ENCODE data around the gene CWC27. TPM values are rescaled to one million over a fixed set of nuclear protein-coding genes. Genes with fewer than 3 reads are reported as not detected.
A peak's percentile ranks its signal among the peaks of the same experiment; 100 is the strongest.

The CWC27 gene
- total and polyA plus RNA-seq, 10 donors: 11.1 to 22.1 (median 15.9) TPM

DNA sequence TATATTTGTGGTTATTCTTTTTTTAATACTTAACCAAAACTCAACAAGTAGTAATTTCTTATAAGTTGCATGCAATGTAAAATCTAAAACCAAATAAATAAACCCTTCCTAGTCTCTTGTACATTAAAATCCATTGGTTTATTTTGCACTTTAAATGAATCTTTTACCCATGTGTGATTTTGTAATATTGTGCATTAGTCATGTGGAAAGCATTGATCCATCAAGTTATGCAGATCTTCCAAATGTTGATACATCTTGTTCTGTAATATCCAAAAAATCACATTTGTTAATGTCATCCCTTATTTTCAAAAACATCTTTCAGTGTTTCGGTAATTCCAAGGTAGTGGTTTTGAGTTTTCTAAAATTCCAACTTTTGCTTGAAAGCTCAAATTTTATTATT lies 63.3 kb downstream of the CWC27 start:
- TF ChIP-seq POLR2A (IDR thresholded peaks at IDR 0.05) (no peak), POLR2AphosphoS5 (IDR thresholded peaks at IDR 0.05) (no peak)
- TF ChIP-seq, protein P1, sequence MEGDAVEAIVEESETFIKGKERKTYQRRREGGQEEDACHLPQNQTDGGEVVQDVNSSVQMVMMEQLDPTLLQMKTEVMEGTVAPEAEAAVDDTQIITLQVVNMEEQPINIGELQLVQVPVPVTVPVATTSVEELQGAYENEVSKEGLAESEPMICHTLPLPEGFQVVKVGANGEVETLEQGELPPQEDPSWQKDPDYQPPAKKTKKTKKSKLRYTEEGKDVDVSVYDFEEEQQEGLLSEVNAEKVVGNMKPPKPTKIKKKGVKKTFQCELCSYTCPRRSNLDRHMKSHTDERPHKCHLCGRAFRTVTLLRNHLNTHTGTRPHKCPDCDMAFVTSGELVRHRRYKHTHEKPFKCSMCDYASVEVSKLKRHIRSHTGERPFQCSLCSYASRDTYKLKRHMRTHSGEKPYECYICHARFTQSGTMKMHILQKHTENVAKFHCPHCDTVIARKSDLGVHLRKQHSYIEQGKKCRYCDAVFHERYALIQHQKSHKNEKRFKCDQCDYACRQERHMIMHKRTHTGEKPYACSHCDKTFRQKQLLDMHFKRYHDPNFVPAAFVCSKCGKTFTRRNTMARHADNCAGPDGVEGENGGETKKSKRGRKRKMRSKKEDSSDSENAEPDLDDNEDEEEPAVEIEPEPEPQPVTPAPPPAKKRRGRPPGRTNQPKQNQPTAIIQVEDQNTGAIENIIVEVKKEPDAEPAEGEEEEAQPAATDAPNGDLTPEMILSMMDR (IDR thresholded peaks at IDR 0.05 in 8 of 11, conservative IDR thresholded peaks at IDR 0.05 in 3 of 11): no peak
- Histone ChIP-seq H3K4me1 (peaks cover 0 to 8% (median 4%) of the 10 kb centered on the region in 6 donors), H3K27me3 (replicated peaks in 1 of 7) (no peaks in the 10 kb centered on the region), H3K36me3 (peaks cover 0 to 8% (median 0%) of the 10 kb centered on the region in 6 donors), H3K9me3 (peaks cover 0 to 8% (median 0%) of the 10 kb centered on the region in 8 donors), H3K27ac (no peak overlapping the region), H3K4me3 (no peak overlapping the region)
- no peak for DNase-seq
- 97 to 100% (median 98%) methylated on average over 1 of the region's 1 CpG for WGBS, 5 donors
- intact Hi-C loops (cut with DNase I; ENCODE audit: low total_unique reads): no loop called here

DNA sequence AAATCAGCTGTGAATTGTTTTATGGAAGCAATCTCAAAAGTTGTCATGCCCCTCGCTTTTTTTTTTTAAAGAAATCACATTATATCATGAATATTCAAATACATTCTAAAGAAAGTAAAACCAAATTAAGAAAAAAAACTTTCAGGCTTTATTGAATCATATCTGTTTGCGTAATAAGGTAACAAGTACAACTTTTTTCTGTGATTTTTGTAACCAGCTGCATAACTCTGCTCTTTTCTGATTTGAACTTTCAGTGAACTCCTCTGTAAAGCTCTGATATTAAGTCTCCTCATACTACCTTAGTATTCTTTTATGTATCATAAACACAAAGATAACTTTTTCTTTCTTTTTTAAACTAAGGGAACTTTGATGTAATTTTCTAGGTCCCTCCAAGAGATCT lies 65.3 kb downstream of the CWC27 start:
- intact Hi-C loops (cut with DNase I; ENCODE audit: low total_unique reads): no loop called here
- Histone ChIP-seq H3K27me3 (replicated peaks in 1 of 7) (no peaks in the 10 kb centered on the region), H3K4me3 (no peak overlapping the region), H3K4me1 (peaks cover 0 to 8% (median 4%) of the 10 kb centered on the region in 6 donors), H3K9me3 (peaks cover 0 to 8% (median 0%) of the 10 kb centered on the region in 8 donors), H3K27ac (peak overlapping the region in 7 of 8 donors; percentile 17 to 74 (median 56)), H3K36me3 (peaks cover 0 to 6% (median 0%) of the 10 kb centered on the region in 6 donors)
- DNase-seq: no peak
- 65 to 95% (median 90%) methylated on average over 2 of the region's 2 CpGs for WGBS, 5 donors
- TF ChIP-seq POLR2AphosphoS5 (IDR thresholded peaks at IDR 0.05): no peak
- TF ChIP-seq POLR2A (IDR thresholded peaks at IDR 0.05): no peak
- TF ChIP-seq, protein P1 (IDR thresholded peaks at IDR 0.05 in 8 of 11, conservative IDR thresholded peaks at IDR 0.05 in 3 of 11): no peak

DNA sequence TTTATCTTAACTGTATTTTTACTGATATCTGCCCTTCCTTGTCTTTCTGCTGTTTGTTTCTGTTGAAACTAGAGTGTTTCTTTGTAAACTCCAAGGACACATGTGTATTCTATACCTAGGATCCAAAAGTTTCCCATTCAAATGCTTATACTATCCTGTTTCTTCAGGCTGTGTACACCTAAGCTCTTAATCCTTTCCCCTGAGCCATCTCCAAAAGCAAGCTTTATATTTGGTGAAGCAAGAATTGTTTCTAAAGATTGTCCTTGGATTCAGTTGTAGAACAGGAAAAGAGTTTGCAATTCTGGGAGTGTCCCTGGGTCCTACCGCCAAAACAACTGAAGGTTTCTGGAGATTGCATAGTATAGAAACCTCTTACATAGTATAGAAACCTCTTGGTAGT lies 65.9 kb downstream of the CWC27 start:
- TF ChIP-seq, protein P1 (IDR thresholded peaks at IDR 0.05 in 8 of 11, conservative IDR thresholded peaks at IDR 0.05 in 3 of 11): no peak
- TF ChIP-seq POLR2A (IDR thresholded peaks at IDR 0.05) (no peak), POLR2AphosphoS5 (IDR thresholded peaks at IDR 0.05) (no peak)
- Histone ChIP-seq H3K27me3 (replicated peaks in 1 of 7) (no peaks in the 10 kb centered on the region), H3K9me3 (peaks cover 0 to 8% (median 0%) of the 10 kb centered on the region in 8 donors), H3K27ac (peak overlapping the region in 7 of 8 donors; percentile 22 to 74 (median 56)), H3K4me3 (no peak overlapping the region), H3K4me1 (peaks cover 0 to 8% (median 4%) of the 10 kb centered on the region in 6 donors), H3K36me3 (peaks cover 0 to 6% (median 0%) of the 10 kb centered on the region in 6 donors)
- no peak for DNase-seq
- 48 to 84% (median 72%) methylated on average over 1 of the region's 1 CpG for WGBS, 5 donors
- intact Hi-C loops (cut with DNase I; ENCODE audit: low total_unique reads): no loop called here

DNA sequence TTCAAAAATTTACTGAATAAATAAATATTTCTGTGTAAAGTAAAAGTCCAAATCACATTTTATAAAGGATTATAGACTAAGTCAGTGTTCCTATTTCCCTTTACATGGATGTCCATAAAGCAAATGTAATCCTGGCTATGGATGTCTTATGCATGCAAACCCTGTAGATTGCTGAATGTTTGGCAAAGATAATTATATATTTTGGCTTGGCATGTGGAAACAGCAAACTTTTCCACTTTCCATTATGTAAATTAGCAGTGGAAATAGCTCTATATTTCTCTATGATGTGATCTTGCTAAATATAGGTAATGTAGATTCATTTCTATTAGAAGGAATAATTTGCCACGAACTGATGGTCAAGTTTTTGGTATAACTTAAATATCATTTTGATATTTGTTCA lies 66.5 kb downstream of the CWC27 start:
- intact Hi-C loops (cut with DNase I; ENCODE audit: low total_unique reads): no loop called here
- 81 to 89% (median 85%) methylated on average over 1 of the region's 1 CpG for WGBS, 5 donors

More for the DNA sequence above, 66.5 kb downstream of the CWC27 start:
- Histone ChIP-seq H3K9me3 (peaks cover 0 to 7% (median 0%) of the 10 kb centered on the region in 8 donors), H3K36me3 (peaks cover 0 to 6% (median 0%) of the 10 kb centered on the region in 6 donors), H3K4me1 (peaks cover 0 to 8% (median 4%) of the 10 kb centered on the region in 6 donors), H3K4me3 (no peak overlapping the region), H3K27ac (peak overlapping the region in 5 of 8 donors; percentile 22 to 74 (median 56)), H3K27me3 (replicated peaks in 1 of 7) (no peaks in the 10 kb centered on the region)
- DNase-seq: no peak
- TF ChIP-seq, protein P1 (IDR thresholded peaks at IDR 0.05 in 8 of 11, conservative IDR thresholded peaks at IDR 0.05 in 3 of 11): no peak
- TF ChIP-seq POLR2AphosphoS5 (IDR thresholded peaks at IDR 0.05): no peak
- no peak for TF ChIP-seq POLR2A (IDR thresholded peaks at IDR 0.05)

Measured in spleen (tissue), 11 donors.